Neural cell (in vitro differentiated cells): ENCODE data around the gene DOK1.

Experiments used
- RAD21 ChIP-seq: fragments of 450-650 bp; conservative IDR thresholded peaks from 2 replicates; pipeline ENCODE4 v1.6.1; 2014; ENCODE audit warnings: antibody characterized with exemption, mild to moderate bottlenecking, moderate library complexity
- TF ChIP-seq, protein P1 (sequence below): fragments of 450-650 bp; IDR thresholded peaks from 2 replicates; pipeline ENCODE4 v1.5.1; 2014; ENCODE audit warnings: antibody characterized with exemption, mild to moderate bottlenecking, moderate library complexity; ENCODE audit not compliant: poor library complexity, severe bottlenecking
- TF ChIP-seq, protein P2 (sequence below): IDR thresholded peaks from 2 replicates; pipeline ENCODE4 v1.6.1; 2012; ENCODE audit warnings: borderline replicate concordance

DNA sequence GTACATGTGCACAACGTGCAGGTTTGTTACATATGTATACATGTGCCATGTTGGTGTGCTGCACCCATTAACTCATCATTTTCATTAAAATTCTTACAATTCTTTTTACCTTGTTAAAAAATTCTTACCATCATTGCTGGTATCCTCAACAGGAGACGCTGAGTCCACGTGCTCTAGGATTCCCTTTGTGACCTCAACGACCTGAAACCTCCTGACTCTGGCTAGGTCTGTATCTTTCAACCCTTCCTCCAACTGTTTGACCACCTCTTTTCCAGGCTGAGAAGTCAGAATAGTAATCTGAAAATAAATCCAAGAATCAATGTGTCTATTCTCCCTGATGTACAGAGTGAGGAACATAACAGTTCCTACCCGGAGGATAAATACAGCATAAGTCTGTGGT is 52.4 kb downstream of the DOK1 start:
- TF ChIP-seq, protein P1, sequence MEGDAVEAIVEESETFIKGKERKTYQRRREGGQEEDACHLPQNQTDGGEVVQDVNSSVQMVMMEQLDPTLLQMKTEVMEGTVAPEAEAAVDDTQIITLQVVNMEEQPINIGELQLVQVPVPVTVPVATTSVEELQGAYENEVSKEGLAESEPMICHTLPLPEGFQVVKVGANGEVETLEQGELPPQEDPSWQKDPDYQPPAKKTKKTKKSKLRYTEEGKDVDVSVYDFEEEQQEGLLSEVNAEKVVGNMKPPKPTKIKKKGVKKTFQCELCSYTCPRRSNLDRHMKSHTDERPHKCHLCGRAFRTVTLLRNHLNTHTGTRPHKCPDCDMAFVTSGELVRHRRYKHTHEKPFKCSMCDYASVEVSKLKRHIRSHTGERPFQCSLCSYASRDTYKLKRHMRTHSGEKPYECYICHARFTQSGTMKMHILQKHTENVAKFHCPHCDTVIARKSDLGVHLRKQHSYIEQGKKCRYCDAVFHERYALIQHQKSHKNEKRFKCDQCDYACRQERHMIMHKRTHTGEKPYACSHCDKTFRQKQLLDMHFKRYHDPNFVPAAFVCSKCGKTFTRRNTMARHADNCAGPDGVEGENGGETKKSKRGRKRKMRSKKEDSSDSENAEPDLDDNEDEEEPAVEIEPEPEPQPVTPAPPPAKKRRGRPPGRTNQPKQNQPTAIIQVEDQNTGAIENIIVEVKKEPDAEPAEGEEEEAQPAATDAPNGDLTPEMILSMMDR, result no peak
- TF ChIP-seq RAD21, result no peak
- TF ChIP-seq, protein P2, sequence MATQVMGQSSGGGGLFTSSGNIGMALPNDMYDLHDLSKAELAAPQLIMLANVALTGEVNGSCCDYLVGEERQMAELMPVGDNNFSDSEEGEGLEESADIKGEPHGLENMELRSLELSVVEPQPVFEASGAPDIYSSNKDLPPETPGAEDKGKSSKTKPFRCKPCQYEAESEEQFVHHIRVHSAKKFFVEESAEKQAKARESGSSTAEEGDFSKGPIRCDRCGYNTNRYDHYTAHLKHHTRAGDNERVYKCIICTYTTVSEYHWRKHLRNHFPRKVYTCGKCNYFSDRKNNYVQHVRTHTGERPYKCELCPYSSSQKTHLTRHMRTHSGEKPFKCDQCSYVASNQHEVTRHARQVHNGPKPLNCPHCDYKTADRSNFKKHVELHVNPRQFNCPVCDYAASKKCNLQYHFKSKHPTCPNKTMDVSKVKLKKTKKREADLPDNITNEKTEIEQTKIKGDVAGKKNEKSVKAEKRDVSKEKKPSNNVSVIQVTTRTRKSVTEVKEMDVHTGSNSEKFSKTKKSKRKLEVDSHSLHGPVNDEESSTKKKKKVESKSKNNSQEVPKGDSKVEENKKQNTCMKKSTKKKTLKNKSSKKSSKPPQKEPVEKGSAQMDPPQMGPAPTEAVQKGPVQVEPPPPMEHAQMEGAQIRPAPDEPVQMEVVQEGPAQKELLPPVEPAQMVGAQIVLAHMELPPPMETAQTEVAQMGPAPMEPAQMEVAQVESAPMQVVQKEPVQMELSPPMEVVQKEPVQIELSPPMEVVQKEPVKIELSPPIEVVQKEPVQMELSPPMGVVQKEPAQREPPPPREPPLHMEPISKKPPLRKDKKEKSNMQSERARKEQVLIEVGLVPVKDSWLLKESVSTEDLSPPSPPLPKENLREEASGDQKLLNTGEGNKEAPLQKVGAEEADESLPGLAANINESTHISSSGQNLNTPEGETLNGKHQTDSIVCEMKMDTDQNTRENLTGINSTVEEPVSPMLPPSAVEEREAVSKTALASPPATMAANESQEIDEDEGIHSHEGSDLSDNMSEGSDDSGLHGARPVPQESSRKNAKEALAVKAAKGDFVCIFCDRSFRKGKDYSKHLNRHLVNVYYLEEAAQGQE, result no peak
